NCI-H2081 treated with DMSO at 0.1 percent for 48 hours (cell line): ENCODE results near the gene OR8D1.
"Not testable (repeated sequence)": the region's sequence is repeated elsewhere in the genome, so short reads cannot be mapped to it uniquely, and the experiment has no call there.

Experiments used
- DNase-seq: peaks from one replicate; lab custom pipeline; 2025; lab: John Stamatoyannopoulos, UW

The OR8D1 gene

DNA sequence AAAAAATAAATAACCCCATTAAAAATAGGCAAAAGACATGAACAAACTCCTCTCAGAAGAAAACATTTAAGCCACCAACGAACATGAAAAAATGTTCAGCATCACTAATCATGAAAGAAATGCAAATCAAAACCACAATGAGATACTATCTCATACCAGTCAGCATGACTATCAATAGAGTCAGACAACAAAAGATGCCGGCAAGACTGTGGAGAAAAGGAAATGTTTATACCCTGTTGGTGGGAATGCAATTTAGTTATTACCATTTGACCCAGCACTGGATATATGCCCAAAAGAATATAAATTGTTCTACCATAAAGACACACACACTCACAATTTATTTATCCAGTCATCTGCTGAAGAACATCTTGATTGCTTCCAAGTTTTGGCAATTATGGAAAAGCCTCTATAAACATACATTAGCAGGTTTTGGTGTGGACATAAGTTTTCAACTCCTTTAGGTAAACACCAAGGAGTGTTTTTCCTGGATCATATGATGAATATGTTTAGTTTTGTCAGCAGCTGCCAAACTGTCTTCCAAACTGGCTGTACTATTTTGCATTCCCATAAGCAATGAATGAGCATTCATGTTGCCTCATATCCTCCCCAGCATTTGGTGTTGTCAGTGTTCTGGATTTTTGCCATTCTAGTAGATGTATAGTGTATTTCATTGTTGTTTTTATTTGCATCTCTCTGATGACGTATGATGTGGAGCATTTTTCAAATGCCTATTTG lies 28.0 kb downstream of the OR8D1 start:
- DNase-seq: no peak

DNA sequence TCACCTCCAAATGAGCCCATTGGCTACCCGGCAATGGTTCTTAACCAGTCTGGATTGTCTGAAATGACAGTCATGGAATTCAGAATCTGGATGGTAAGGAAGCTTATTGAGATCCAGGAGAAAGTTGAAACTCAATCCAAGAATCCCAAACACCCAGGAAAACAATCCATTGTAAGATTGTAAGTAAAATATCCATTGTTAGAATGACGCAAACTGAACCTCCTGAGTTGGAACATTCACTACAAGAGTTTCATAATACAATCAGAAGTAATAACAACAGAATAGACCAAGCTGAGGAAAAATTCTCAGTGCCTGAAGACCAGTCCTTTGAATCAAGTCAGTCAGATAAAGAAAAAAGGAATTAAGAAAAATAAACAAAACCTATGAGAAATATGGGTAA lies 35.5 kb downstream of the OR8D1 start:
- no peak for DNase-seq

DNA sequence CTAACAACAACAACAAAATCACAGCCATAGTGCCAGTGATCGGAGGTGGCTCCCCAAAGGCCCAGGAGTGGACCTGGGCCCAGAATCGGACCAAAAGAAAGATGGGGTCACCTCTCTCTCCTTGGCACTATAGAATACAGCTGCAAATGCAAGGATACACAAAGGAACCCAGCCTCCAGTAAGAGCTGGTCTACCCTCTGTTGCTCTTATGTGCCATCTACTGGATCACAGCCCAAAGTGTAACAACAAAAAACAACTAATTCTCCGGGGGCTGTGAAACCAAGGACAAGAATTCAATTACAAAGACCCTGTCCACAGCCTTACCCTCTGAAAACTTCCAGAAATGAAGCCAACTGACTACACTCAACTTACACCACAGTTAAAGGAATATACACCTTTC lies 35.9 kb downstream of the OR8D1 start:
- no peak for DNase-seq

DNA sequence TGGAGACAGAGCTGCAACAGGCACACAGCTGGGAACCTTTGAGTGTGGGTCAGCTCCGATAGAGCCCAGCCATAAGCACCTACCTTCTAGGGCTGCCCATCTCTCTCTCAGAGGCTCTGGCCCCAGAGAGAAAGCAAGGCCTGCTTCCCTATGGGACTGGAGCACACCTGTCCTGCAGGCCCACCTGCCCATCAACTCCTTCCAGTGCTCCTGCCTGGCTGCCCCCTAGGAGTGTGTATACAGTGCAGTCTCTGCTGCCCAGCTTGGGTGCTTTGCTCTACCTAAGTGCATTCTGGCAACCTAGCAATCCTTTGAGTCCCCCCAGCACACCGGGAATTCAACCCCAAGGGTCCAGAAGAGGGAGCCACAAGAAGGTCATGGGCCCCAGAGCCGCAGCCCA lies 36.5 kb downstream of the OR8D1 start:
- DNase-seq: no peak

DNA sequence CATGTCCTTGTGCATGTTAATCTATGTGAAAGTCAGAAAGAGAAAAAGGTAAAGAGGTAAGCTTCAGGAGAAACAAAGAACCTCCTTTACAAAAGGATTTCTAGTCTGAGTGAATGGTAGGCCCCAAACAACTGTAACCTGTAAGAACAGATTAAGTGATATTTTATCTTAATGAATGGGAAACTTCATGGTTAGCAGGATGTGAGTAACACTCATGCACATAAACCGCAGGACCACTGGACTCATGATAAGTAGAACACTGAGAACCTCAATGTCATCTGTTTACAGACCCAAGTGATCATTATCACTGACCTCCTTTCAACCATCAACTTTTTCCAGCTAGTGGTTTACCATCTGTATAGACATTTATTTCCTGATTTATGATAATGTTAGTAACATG lies 37.7 kb downstream of the OR8D1 start:
- no peak for DNase-seq

DNA sequence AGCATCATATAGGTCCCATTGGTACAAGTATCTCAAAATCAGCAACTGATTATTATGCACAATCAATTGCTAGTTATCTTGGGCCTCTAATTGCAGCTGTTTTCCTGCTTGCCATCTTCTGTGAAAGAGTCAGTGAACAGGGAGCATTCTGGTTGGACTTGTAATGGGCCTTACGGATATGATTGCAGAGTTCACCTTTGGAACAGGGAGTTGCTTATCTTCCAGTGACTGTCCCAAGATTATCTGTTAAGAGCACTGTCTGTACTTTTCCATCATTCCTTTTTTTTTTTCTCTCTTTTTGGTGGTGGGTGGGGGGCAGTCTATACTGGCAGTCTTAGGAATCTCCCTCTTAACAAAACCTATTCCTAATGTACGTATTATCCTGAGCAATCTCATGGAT lies 39.7 kb downstream of the OR8D1 start:
- DNase-seq: no peak

DNA sequence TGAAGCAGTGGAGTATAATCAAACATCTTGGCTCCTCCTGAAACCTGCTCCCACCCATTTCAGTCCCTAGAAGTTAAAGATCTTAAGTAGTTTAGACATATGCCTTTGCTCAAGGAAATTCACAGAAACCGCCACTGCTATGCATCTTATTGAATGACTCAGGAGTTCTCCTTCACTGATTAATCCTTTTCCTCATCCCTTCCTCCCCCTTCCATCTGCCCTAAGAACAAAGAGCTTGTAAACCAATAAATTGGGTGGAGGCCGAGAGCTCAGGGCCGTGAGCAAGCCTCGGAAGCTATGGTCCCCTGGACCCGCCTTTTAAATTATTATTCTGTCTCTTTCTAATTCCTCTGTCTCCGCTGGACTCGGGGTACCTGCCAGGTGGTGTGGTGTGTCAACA lies 42.9 kb downstream of the OR8D1 start:
- not testable (repeated sequence) for DNase-seq

DNA sequence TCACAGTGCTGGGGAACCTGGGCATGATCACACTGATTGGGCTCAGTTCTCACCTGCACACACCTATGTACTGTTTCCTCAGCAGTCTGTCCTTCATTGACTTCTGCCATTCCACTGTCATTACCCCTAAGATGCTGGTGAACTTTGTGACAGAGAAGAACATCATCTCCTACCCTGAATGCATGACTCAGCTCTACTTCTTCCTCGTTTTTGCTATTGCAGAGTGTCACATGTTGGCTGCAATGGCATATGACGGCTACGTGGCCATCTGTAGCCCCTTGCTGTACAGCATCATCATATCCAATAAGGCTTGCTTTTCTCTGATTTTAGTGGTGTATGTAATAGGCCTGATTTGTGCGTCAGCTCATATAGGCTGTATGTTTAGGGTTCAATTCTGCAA lies 48.7 kb downstream of the OR8D1 start:
- not testable (repeated sequence) for DNase-seq

DNA sequence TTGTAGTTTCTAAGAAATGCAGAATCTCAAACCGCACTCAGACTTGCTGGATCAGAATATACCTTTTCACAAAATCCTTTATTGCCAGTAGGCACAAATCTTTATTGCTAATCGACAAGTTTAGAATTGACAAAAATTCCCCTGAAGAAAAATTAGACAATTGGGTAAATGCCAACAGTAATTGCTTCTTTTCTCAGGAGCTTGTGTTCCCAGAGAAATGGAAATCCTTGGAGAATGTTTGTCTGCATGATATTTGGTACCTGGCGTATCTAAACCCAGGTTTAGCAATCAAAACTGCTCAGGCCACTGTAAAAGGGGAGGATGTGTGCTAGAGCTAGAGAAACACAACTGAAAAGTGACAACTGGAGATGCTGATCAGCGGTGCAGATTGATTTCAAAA lies 57.7 kb downstream of the OR8D1 start, which contains the start of gene OR8G5:
Gene OR8G5 (plus strand): TSS at position 301 of the 400 bp plus-strand sequence. CDS start 8,556 bp downstream, outside the sequence.
- DNase-seq: no peak
